Stimulated activated CD8-positive, alpha-beta memory T cell treated with anti-CD3 and anti-CD28 coated beads, Interleukin-15, amount 100 ng/mL, for 24 hours (primary cell): Measurements from ENCODE around the gene GALT.

Experiments used
- DNase-seq: peaks from one replicate; pipeline ENCODE4 v3.0.0-alpha.2; 2020; ENCODE audit warnings: low read depth

Gene GALT

DNA sequence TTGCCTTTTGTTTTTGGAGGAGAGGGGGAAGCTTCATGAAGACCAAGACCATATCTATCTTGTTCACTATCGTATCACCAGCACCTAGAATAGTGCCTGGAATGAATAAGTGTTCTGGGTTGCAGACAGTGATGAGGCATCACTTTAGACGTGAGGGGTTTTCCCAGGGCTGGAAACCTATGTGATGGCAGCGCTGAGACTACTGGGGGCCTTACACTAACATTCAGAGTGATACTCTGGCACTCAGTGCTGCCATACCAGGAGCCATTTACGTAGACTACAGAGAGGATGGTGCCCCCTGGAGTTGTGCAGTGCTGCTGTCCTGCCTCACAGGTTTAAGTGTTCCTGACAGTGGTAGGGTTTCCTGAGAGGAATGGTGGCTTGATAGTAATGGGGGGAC is 37.7 kb downstream of the GALT start:
- no peak for DNase-seq

DNA sequence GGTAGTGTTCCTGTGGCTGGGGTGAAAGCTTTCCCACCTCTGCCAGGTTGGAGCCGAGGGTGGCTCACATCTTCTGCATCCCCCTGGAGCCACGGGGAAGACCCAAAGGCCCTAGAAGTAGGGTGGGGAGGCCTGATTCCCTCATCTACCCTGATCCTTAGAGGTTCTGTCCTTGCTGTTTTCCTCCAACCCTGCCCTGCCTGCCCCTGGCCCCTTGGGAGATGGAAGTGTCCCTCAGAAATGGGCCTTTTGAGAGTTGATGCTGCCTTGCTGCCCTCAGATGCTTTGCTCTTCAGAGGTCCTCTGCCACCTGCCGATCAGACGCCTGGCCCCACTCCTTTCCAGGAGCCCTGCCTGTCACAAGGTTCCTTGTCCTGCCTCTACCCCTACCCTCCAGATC is 38.3 kb downstream of the GALT start:
- DNase-seq = no peak

DNA sequence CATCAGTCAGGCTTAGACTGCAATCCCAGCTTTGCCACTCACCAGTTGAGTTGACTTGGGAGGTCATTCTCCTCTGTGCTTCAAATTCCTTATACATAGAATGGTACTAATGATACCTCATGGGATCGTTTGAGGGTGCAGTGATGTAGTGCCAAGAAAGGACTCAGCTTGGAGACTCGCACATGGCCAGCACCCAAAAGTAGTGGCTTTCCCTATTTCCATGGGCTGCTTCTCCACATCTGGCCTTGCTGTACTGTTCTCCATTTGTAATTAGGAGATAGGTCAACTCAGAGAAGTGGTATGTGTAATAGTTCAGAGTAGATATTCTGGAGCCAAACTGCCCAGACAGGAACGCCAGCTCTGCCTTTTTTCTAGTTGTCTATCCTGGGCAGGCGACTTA is 39.1 kb downstream of the GALT start:
- DNase-seq = no peak

DNA sequence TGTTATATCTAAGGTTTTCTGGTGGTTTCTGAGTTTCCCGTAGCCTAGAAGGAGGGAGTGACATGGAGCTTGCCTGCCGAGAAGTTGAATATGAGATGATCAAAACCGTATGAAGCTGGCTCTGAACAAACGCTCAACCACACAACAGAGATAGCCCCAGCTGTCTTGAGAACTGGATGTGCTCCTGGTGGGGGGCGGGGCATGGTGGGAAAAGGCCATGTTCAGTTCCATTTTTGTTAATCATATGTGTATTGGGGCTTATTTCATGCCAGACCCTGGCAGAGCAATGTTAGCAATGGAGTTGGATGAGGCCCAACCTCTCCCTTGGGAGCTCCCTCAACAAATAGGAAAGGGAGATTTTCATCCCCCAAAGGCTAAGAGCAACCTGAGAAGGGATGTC is 39.8 kb downstream of the GALT start:
- DNase-seq = no peak

DNA sequence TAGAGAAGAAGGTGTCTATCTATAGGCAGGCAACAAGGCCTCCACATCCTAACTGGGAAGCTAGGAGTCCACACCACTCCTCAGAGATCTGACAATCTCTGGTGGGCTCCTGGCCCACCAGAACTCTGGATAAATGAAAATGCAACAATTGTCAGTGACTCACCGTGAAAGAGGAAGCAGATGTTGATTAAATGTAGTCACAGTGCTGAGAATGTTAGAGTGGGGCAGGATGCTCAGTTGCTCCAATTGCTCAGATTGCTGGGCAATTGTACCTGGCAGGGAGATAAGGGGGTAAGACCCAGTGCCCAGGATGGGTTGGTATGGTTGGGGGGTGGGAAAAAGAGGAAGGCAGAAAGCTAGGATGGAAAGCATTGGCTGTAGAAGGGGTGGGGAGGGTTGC is 40.3 kb downstream of the GALT start:
- no peak for DNase-seq

DNA sequence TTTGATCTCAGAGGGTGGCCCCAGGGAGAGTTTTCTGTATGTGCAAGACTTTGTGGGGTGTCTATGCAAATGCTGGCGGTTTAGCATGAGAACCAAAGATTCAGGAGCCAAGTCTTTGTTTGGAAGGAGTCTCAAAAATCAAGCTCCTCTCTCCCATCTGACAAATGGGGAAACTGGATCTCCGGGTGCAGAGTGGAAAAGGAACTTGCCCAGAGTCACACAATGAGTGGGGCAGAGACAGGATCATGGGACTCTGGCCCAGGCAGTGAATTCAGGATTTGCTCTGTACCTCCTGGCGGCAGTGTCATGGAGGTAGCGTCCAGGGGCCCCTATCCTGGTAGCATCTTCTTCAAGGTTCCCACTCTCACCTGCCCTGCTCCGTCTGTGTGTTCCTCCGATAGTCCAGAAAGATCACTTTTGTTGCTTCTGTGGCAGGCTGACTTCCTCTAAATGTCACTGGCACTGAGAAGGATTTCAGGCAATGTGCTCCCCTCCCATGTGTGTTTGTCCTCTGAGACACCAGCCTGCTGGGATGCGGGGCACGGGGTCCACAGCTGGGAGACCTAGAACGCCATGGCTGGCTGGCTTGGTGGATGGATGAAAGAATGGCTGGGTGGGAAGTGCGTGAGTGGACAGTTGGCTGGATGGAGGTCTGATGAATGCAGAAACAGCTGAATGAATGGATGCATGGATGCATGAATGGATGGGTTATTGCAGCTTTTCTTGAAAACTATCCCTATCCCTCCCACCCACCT is 41.0 kb downstream of the GALT start:
- no peak for DNase-seq

DNA sequence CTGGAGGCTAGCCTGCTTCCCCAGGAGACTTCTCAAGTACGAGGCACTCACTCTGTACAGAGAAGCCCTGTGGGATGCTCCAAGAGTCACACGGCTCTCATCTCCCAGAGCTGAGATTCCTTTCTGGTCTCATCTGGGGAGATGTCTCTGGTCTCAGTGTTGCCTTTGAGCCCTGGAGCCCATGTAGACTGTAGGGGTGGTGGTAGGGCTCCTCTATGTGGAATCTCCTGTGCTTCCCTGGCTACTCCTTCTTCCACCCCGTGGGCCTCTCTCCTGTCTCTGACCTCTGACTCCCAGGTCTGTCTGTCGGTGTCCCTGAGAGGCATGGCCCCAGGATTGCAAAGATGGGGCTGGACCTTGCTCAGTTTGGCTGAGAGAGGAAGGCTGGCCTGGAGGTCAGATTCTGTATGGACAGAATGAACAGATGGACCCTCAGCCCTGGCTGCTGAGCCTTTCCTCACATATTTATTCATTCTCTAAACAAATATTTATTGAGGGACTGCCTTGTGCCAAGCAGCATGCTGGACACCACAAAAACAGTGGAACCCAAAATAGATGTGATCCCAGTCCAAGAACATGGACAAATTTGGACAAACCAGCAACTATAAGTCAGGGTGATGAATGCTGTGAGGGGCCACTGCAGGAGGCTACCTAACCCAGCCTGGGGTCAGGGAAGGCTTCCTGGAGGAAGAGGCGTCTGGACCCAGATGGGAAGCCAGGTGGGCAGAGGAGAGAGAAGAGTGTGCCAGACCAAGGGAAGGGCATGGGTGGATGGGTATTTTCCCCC is 42.0 kb downstream of the GALT start:
- DNase-seq = no peak

DNA sequence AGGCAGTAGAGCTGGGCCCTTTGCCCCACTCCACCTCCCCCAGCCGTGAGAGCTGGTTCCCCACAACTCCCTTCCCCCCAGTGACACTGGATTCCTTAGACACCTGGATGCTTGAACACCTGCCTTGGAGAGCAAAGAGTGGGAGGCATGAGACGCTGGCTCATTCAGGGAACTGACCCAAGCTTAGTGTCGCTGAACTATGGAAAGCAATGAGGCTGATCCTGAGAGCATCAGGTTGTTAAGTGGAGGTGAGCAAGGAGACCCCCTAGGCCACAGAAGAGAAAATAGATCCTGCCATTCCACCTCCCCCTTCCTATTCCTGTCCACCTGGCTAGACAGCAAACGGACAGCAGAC is 42.6 kb downstream of the GALT start:
- DNase-seq = no peak

DNA sequence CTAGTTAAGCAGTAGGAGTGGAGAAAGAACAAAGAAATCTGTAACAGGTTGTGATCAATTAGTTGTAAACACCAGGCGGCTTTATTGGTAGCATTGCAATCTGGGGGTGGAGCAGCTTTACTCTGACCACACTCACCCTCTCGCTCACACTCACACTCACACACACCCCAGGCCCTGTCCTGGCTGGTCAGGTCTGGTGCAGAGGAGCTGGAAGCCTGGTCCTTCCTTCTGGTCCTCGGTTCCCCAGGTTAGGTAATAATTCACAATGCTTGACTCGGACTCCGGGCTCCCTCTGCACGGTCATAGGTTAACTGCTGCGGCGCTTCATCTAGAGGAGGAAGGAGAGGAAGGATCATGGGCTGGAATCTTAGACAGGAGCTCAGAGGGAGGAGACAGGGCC is 43.0 kb downstream of the GALT start:
- no peak for DNase-seq

DNA sequence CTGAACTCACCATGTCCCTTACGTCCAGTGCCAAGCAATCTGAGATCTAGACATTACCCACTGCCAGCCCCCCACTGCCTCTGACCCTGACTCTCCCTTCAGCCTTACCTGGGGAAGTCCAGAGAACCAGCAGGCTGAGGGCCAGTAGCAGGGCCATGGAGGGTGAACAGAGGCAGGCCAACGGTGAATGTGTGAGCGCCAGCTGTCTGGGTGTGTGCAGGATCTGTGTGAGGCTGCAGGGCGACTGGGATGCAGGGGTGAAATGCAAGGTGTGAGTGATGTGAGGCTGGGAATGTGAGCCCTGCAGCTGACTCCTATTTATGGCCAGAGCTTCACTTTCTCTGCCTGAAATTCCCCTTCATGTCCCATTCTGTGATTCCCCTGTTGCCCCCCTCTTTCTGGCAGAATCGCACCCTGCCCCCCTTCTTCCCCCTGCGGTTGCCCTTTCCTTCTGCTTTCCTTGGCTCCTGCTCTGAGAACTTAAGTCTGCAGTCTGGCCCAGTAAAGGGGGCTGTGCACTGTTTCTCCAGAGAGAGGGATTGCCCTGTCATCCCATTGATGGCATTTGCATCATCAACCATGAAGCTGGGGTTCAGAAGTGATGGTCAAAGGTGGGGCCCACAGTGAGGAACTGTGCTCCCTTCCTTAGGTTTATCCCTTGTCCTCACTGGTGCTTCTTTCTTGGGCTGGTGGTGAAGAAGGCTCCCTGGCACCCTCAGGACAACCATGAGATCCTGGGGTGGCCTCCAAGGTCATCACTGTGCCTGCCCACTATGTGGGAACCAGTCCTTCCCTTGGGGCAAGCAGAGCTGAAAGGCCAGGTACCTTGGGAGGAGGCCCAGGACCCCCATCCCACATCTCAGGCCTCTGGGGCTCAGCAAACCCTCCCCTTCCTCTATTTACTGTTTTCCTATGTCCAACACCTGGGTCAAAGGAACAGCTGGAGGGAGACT is 44.8 kb downstream of the GALT start, which contains the start of gene CCL19:
Gene CCL19, minus strand, starts transcription at position 294 of the 953 bp plus-strand sequence. Its CDS starts 137 bp downstream, at position 157.
- no peak for DNase-seq

DNA sequence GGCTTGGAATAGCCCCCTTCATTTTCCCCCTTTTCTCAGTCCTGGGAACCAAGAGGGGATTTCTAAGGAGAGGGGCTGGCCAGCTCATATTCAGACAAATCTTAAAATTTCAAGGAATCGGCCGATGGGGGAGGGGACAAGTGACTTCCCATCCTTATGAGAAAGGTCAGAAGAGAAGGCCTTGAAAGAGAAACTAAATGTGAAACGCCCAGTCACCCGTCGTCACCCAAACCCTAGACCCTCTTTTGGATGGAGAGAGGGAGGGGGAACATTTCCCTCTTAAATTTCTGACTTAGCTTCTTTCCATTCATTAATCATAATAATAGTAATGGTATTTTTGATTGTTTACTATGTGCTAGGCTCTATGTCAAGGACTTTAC is 45.5 kb downstream of the GALT start:
- no peak for DNase-seq

DNA sequence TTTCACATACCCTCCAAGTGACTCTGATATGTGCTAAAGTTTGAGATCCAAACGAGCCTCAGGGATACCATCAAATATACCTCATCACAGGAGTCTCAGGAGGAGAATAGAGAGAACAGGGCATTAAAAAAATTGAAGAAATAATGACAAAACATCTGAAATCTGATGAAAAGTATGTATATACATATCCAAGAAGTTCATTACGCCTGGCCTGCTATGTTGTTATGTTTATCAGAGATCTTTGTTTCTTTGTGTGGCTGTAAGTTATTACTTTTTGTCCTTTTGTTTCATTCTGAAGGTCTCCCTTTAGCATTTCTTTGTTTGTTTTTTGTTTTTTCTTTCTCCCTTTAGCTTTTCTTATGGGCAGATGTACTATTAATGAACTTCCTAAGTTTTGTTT is 47.1 kb downstream of the GALT start:
- no peak for DNase-seq

DNA sequence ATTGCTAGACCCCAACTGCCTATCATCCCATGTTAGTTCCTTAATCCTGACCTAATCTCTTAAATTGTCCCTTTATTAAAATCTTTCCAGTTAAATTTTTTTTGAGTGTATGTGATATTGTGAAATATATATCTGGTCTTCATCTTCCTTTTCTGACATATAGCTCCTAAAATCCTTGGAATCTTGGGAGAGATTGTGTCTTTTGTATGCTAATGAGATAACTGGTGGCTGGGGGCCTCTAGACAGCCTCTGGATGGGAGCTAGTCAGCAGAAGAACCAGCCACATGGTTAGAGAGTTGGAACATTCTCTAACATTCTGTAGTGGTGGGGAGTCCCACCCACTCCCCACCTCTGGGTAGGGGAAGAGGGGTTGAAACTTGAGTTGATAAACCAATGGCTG is 48.3 kb downstream of the GALT start:
- DNase-seq = no peak
